Measurements from ENCODE around the gene B9D2.

B9D2 gene

GRCh38 chr19:41357746-41358145, 6.2 kb downstream of the B9D2 start:
- Histone ChIP-seq H3K9me3 (ENCODE audit: control insufficient read depth in 5 of 5, low read length in 5 of 5) (no peaks in the 10 kb centered on the region), H3K27me3 (ENCODE audit: control insufficient read depth in 5 of 5, insufficient read depth in 4 of 5, low read length in 5 of 5) (peaks cover 0 to 7% (median 3%) of the 10 kb centered on the region in 5 donors), H3K9ac (ENCODE audit: low read length in 5 of 5) (no peak overlapping the region), H3K36me3 (ENCODE audit: control insufficient read depth in 5 of 5, insufficient read depth in 5 of 5, low read length in 5 of 5) (no peaks in the 10 kb centered on the region), H3K4me3 (ENCODE audit: low read depth in 1 of 5, low read length in 5 of 5) (no peak overlapping the region), H3K27ac (ENCODE audit: low read depth, low read length) (no peak overlapping the region), H3K4me1 (ENCODE audit: control insufficient read depth in 5 of 5, insufficient read depth in 5 of 5, low read length in 5 of 5) (peaks cover 0 to 45% (median 14%) of the 10 kb centered on the region in 5 donors)

DNA sequence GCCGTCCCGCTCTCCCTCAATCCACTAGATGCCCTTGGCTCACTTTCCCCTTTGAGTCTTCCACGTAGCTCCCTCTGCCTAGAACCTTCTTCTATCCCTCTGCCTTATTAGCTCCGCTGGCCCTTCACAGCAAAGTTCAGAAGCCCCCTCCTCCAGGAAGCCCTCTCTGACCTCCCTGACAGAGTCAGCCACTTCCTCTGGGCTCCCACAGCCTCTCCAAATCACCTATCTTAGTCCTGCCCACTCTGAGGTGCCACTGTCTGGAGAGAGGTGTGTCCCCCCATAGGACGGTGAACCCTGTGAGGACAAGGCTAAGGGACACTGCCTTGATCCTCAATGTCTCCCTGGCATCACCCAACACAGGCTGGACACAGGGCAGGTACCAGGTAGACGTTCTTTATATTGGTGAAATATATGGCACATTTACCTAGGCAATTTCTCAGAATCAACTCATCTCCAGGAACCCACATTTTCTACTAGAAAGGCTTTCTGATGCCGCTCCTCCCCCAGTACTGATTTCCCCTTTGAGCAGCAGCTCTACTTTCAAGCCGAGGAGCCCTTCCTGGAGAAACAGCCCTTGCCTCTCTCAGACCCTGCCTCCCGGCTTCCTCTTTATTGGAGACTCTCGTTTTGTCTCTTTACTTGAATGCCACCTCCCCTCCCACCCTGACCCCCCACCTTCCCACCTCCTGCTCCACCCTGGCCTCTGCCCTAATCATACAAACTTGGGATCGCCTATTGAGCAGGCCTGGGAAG, 6.8 kb downstream of the B9D2 start:
- H3K4me3 ChIP-seq (ENCODE audit: low read depth in 1 of 5, low read length in 5 of 5) = no peak overlapping the region
- H3K9me3 ChIP-seq (ENCODE audit: control insufficient read depth in 5 of 5, low read length in 5 of 5) = no peaks in the 10 kb centered on the region
- peaks cover 0 to 51% (median 18%) of the 10 kb centered on the region in 5 donors for H3K4me1 ChIP-seq (ENCODE audit: control insufficient read depth in 5 of 5, insufficient read depth in 5 of 5, low read length in 5 of 5)
- no peak overlapping the region for H3K27ac ChIP-seq (ENCODE audit: low read depth, low read length)
- no peak overlapping the region for H3K9ac ChIP-seq (ENCODE audit: low read length in 5 of 5)
- H3K27me3 ChIP-seq (ENCODE audit: control insufficient read depth in 5 of 5, insufficient read depth in 4 of 5, low read length in 5 of 5) = peaks cover 0 to 7% (median 5%) of the 10 kb centered on the region in 5 donors
- H3K36me3 ChIP-seq (ENCODE audit: control insufficient read depth in 5 of 5, insufficient read depth in 5 of 5, low read length in 5 of 5) = no peaks in the 10 kb centered on the region

GRCh38 chr19:41355802-41356201, 8.1 kb downstream of the B9D2 start:
- no peak overlapping the region for H3K27ac ChIP-seq (ENCODE audit: low read depth, low read length)
- no peaks in the 10 kb centered on the region for H3K36me3 ChIP-seq (ENCODE audit: control insufficient read depth in 5 of 5, insufficient read depth in 5 of 5, low read length in 5 of 5)
- H3K4me1 ChIP-seq (ENCODE audit: control insufficient read depth in 5 of 5, insufficient read depth in 5 of 5, low read length in 5 of 5) = peaks cover 0 to 64% (median 31%) of the 10 kb centered on the region in 5 donors

GRCh38 chr19:41355035-41355434, 8.9 kb downstream of the B9D2 start:
- H3K27me3 ChIP-seq (ENCODE audit: control insufficient read depth in 5 of 5, insufficient read depth in 4 of 5, low read length in 5 of 5) = peaks cover 0 to 18% (median 6%) of the 10 kb centered on the region in 5 donors
- H3K9ac ChIP-seq (ENCODE audit: low read length in 5 of 5) = no peak overlapping the region
- H3K4me3 ChIP-seq (ENCODE audit: low read depth in 1 of 5, low read length in 5 of 5) = no peak overlapping the region
- H3K36me3 ChIP-seq (ENCODE audit: control insufficient read depth in 5 of 5, insufficient read depth in 5 of 5, low read length in 5 of 5) = no peaks in the 10 kb centered on the region
- H3K4me1 ChIP-seq (ENCODE audit: control insufficient read depth in 5 of 5, insufficient read depth in 5 of 5, low read length in 5 of 5) = peaks cover 0 to 71% (median 37%) of the 10 kb centered on the region in 5 donors
- H3K9me3 ChIP-seq (ENCODE audit: control insufficient read depth in 5 of 5, low read length in 5 of 5) = no peaks in the 10 kb centered on the region
- no peak overlapping the region for H3K27ac ChIP-seq (ENCODE audit: low read depth, low read length)

More at GRCh38 chr19:41355802-41356201, 8.1 kb downstream of the B9D2 start:
- H3K9ac ChIP-seq (ENCODE audit: low read length in 5 of 5) = peak overlapping the region in 1 of 5 donors; percentile 12
- H3K9me3 ChIP-seq (ENCODE audit: control insufficient read depth in 5 of 5, low read length in 5 of 5) = no peaks in the 10 kb centered on the region
- H3K27me3 ChIP-seq (ENCODE audit: control insufficient read depth in 5 of 5, insufficient read depth in 4 of 5, low read length in 5 of 5) = peaks cover 0 to 17% (median 6%) of the 10 kb centered on the region in 5 donors
- H3K4me3 ChIP-seq (ENCODE audit: low read depth in 1 of 5, low read length in 5 of 5) = no peak overlapping the region

DNA sequence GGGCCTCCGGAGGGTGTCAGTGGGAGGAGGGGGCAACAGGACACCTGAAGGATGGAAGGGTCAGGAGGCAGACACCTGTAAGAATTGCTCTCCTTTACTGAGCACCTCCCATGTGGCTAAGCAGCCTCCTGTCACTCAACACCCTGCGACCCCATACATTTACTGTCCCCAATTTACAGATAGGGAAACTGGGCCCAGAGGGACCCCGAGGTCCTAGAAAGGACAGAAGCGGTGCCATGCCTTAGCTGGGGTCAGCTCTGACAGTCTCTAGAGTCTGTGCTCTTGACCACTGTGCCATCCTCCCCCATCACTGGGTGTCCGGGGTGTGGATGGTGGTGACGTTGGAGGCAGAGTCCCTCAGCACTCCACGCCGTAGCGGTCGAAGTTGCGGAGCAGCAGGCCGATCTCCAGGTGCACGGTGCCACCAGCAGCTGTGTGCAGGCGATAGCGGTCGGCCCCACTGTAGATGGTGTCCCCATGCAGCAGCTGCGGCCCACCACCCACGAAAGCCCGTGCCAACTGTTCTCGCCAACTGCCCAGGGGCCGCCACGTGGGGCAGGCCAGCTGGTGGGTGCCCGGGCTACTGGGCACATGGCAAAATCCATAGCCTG, 9.5 kb downstream of the B9D2 start:
- Histone ChIP-seq H3K4me1 (ENCODE audit: control insufficient read depth in 5 of 5, insufficient read depth in 5 of 5, low read length in 5 of 5) (peaks cover 0 to 77% (median 42%) of the 10 kb centered on the region in 5 donors), H3K36me3 (ENCODE audit: control insufficient read depth in 5 of 5, insufficient read depth in 5 of 5, low read length in 5 of 5) (no peaks in the 10 kb centered on the region), H3K9ac (ENCODE audit: low read length in 5 of 5) (peak overlapping the region in 1 of 5 donors; percentile 56), H3K27ac (ENCODE audit: low read depth, low read length) (peak overlapping the region; percentile 71), H3K9me3 (ENCODE audit: control insufficient read depth in 5 of 5, low read length in 5 of 5) (no peaks in the 10 kb centered on the region), H3K4me3 (ENCODE audit: low read depth in 1 of 5, low read length in 5 of 5) (peak overlapping the region; percentile 34 to 89 (median 40)), H3K27me3 (ENCODE audit: control insufficient read depth in 5 of 5, insufficient read depth in 4 of 5, low read length in 5 of 5) (peaks cover 0 to 18% (median 6%) of the 10 kb centered on the region in 5 donors)

DNA sequence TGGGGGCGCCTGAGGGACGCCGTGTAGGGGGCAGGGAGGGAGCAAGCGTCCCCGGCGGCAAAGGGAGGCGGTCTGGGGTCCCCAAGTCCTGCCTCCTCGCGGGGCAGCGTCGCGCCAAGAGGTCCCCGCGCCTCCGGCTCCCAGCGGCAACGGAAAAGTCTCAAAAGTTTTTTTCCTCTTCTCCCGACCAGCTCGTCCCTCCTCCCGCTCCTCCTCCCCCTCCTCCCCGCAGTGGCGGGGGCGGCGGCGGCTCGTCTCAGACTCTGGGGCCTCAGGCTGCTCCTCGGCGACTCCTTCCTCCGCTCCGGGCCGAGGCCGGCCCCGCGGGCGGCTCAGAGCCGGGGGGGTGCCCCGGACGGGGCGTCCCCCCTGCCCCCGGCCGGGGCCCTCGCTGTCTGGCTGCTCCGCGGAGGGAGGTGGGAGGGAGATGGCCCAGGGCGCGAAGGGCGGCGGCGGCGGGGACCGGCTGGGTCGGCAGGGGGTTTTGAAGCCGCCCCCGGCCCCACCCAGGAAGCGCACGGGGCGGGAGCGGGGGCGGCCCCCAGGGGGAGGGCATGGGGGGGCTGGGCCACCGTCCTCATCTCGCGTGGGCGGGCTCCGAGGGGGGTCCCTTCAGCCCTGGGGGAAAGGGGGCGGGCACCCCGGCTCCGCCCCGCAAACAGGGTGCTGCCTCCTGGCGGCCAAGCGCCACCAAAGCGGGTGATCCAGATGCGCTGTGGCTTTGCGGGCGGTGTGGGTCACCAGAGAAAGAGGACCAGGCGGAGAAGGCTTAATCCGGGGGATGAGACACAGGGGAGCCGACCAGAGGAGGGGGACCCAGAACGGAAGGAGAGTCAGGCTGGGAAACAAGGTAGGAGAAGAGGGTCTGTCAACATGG, 10.2 kb downstream of the B9D2 start, which contains the start of gene TGFB1:
TGFB1 (minus strand) TSS at position 457 of the 877 bp plus-strand sequence. CDS start 878 bp downstream, outside the sequence.
- Histone ChIP-seq H3K9me3 (ENCODE audit: control insufficient read depth in 5 of 5, low read length in 5 of 5) (no peaks in the 10 kb centered on the region), H3K27ac (ENCODE audit: low read depth, low read length) (peak within 1 kb of the TSS; percentile 71), H3K4me3 (ENCODE audit: low read depth in 1 of 5, low read length in 5 of 5) (peak within 1 kb of the TSS; percentile 69 to 89 (median 78)), H3K9ac (ENCODE audit: low read length in 5 of 5) (peak within 1 kb of the TSS in 4 of 5 donors; percentile 9 to 80 (median 78)), H3K4me1 (ENCODE audit: control insufficient read depth in 5 of 5, insufficient read depth in 5 of 5, low read length in 5 of 5) (peaks cover 4 to 85% (median 42%) of the 10 kb centered on the region in 5 donors), H3K36me3 (ENCODE audit: control insufficient read depth in 5 of 5, insufficient read depth in 5 of 5, low read length in 5 of 5) (no peaks in the 10 kb centered on the region), H3K27me3 (ENCODE audit: control insufficient read depth in 5 of 5, insufficient read depth in 4 of 5, low read length in 5 of 5) (peaks cover 0 to 18% (median 6%) of the 10 kb centered on the region in 5 donors)

DNA sequence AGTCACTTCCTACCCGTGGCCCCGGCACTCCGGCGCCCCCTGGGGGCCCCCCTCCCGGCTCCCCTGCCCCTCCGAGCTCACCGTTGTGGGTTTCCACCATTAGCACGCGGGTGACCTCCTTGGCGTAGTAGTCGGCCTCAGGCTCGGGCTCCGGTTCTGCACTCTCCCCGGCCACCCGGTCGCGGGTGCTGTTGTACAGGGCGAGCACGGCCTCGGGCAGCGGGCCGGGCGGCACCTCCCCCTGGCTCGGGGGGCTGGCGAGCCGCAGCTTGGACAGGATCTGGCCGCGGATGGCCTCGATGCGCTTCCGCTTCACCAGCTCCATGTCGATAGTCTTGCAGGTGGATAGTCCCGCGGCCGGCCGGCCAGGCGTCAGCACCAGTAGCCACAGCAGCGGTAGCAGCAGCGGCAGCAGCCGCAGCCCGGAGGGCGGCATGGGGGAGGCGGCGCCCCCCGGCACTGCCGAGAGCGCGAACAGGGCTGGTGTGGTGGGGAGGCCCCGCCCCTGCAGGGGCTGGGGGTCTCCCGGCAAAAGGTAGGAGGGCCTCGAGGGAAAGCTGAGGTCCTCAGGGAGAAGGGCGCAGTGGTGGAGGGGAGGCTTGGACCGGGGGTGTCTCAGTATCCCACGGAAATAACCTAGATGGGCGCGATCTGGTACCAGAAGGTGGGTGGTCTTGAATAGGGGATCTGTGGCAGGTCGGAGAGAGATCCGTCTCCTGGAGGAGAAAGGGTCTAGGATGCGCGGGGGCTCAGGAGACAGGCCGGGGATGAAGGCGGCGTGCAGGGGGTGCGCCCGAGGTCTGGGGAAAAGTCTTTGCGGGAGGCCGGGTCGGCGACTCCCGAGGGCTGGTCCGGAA, 11.1 kb downstream of the B9D2 start:
- H3K36me3 ChIP-seq (ENCODE audit: control insufficient read depth in 5 of 5, insufficient read depth in 5 of 5, low read length in 5 of 5) = peaks cover 0 to 4% (median 2%) of the 10 kb centered on the region in 5 donors
- peaks cover 0 to 18% (median 6%) of the 10 kb centered on the region in 5 donors for H3K27me3 ChIP-seq (ENCODE audit: control insufficient read depth in 5 of 5, insufficient read depth in 4 of 5, low read length in 5 of 5)
- H3K4me3 ChIP-seq (ENCODE audit: low read depth in 1 of 5, low read length in 5 of 5) = peak overlapping the region; percentile 69 to 89 (median 83)
- H3K9me3 ChIP-seq (ENCODE audit: control insufficient read depth in 5 of 5, low read length in 5 of 5) = no peaks in the 10 kb centered on the region
- H3K27ac ChIP-seq (ENCODE audit: low read depth, low read length) = peak overlapping the region; percentile 71
- H3K4me1 ChIP-seq (ENCODE audit: control insufficient read depth in 5 of 5, insufficient read depth in 5 of 5, low read length in 5 of 5) = peaks cover 4 to 81% (median 42%) of the 10 kb centered on the region in 5 donors
- peak overlapping the region in 4 of 5 donors; percentile 9 to 80 (median 78) for H3K9ac ChIP-seq (ENCODE audit: low read length in 5 of 5)

DNA sequence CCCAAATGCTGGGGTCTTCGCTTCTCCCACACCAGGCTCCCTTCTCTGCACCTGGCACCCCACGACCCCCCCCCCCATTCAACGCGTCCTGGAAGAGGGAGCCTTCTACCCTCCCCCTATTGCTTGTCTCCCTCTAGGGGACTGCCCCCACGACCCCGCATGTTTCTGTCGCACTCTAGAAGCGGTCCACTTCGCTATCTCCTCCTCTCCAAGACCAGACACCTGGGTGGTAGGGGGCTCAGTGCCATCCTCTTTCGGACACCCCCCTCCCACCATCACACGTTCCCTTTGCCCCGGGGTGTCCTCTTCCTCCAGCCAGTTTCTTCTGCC, 11.7 kb downstream of the B9D2 start:
- Histone ChIP-seq H3K27ac (ENCODE audit: low read depth, low read length) (peak overlapping the region; percentile 71), H3K9ac (ENCODE audit: low read length in 5 of 5) (peak overlapping the region in 4 of 5 donors; percentile 9 to 80 (median 78)), H3K4me3 (ENCODE audit: low read depth in 1 of 5, low read length in 5 of 5) (peak overlapping the region; percentile 69 to 89 (median 83)), H3K36me3 (ENCODE audit: control insufficient read depth in 5 of 5, insufficient read depth in 5 of 5, low read length in 5 of 5) (peaks cover 0 to 8% (median 2%) of the 10 kb centered on the region in 5 donors), H3K9me3 (ENCODE audit: control insufficient read depth in 5 of 5, low read length in 5 of 5) (no peaks in the 10 kb centered on the region), H3K27me3 (ENCODE audit: control insufficient read depth in 5 of 5, insufficient read depth in 4 of 5, low read length in 5 of 5) (peaks cover 0 to 18% (median 6%) of the 10 kb centered on the region in 5 donors), H3K4me1 (ENCODE audit: control insufficient read depth in 5 of 5, insufficient read depth in 5 of 5, low read length in 5 of 5) (peaks cover 4 to 77% (median 42%) of the 10 kb centered on the region in 5 donors)
